OCI-LY7 (cell line): ENCODE measurements around the gene LRBA.

ENCODE experiments used
- CTCF ChIP-seq: fragments of 200-600 bp; sonication (generic); conservative IDR thresholded peaks from 2 replicates; pipeline ENCODE4 v1.5.1; 2014; ENCODE audit warnings: mild to moderate bottlenecking, antibody characterized with exemption, low read length, moderate library complexity, mixed read lengths
- EZH2phosphoT487 ChIP-seq: fragments of 200-600 bp; sonication (generic); IDR thresholded peaks from 2 replicates; pipeline ENCODE4 v1.6.1; 2018; ENCODE audit warnings: low read depth, borderline replicate concordance, mild to moderate bottlenecking, mixed run types, antibody characterized with exemption, low read length, moderate library complexity, mixed read lengths

GRCh38 chr4:150252741-150253140, 762.3 kb downstream of the LRBA start:
- TF ChIP-seq CTCF = no peak
- no peak for TF ChIP-seq EZH2phosphoT487
